ENCODE data around the gene ARRDC3. TPM values are rescaled to one million over a fixed set of nuclear protein-coding genes. Genes with fewer than 3 reads are reported as not detected.

ARRDC3 gene
- total RNA-seq, 6 experiments from 2014 or later: 26.2 to 45.0 (median 38.1) TPM

DNA sequence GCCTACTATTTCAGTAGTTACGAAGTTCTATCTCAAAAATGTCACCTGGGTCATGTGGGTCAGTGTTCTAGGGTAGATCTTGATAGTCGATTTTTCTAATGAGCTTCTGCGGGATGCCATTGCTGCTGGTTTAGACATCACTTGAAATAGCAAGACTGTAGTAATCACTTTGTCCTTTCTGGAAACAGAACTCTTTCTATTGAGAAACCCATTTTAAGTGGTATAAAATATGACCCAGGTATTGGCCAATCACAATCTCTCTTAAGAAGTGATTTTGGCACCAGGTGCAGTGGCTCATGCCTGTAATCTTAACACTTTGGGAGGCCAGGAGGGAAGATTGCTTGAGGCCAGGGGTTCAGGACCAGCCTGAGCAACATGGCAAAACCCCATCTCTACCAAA lies 17.6 kb downstream of the ARRDC3 start:
- Mint-ChIP-seq H3K4me1 (ENCODE audit: low read depth) (peaks cover 9% of the 10 kb centered on the region; the same call in 1 of the 2 replicates), H3K9me3 (no peaks in the 10 kb centered on the region; the same call in 1 of the 2 replicates), H3K36me3 (ENCODE audit: low read depth) (peaks cover 27% of the 10 kb centered on the region), H3K4me3 (no peak overlapping the region), H3K27me3 (ENCODE audit: insufficient read depth) (peaks cover 7% of the 10 kb centered on the region), H3K27ac (no peak overlapping the region)
- DNase-seq: no peak
- TF ChIP-seq, protein P1, sequence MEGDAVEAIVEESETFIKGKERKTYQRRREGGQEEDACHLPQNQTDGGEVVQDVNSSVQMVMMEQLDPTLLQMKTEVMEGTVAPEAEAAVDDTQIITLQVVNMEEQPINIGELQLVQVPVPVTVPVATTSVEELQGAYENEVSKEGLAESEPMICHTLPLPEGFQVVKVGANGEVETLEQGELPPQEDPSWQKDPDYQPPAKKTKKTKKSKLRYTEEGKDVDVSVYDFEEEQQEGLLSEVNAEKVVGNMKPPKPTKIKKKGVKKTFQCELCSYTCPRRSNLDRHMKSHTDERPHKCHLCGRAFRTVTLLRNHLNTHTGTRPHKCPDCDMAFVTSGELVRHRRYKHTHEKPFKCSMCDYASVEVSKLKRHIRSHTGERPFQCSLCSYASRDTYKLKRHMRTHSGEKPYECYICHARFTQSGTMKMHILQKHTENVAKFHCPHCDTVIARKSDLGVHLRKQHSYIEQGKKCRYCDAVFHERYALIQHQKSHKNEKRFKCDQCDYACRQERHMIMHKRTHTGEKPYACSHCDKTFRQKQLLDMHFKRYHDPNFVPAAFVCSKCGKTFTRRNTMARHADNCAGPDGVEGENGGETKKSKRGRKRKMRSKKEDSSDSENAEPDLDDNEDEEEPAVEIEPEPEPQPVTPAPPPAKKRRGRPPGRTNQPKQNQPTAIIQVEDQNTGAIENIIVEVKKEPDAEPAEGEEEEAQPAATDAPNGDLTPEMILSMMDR (IDR thresholded peaks at IDR 0.05): no peak

DNA sequence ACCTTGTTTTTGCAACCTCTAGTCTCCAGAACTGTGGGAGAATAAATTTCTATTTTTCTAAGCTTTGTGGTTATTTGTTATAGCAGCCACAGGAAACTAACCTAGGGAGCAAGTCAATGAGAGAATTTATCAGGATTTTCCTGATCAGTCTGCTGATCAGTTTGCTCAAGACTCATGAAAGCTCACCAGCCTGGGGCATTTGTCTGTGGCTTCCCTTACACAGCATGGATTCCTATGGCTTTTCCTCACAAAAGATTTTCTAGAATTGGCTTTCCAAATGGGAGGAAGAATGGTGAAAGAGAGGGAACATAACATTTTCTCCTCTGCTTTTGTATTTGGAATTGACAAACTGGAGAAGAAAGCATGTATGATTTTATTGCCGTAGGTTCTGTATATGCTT lies 20.2 kb downstream of the ARRDC3 start:
- peaks cover 2% of the 10 kb centered on the region for H3K27me3 Mint-ChIP-seq (ENCODE audit: insufficient read depth)
- peaks cover 9% of the 10 kb centered on the region; the same call in 1 of the 2 replicates for H3K4me1 Mint-ChIP-seq (ENCODE audit: low read depth)
- no peak overlapping the region for H3K4me3 Mint-ChIP-seq
- H3K9me3 Mint-ChIP-seq: no peaks in the 10 kb centered on the region; the same call in 1 of the 2 replicates
- H3K27ac Mint-ChIP-seq: no peak overlapping the region
- no peak for DNase-seq
- peaks cover 7% of the 10 kb centered on the region for H3K36me3 Mint-ChIP-seq (ENCODE audit: low read depth)
- TF ChIP-seq, protein P1 (IDR thresholded peaks at IDR 0.05): no peak

DNA sequence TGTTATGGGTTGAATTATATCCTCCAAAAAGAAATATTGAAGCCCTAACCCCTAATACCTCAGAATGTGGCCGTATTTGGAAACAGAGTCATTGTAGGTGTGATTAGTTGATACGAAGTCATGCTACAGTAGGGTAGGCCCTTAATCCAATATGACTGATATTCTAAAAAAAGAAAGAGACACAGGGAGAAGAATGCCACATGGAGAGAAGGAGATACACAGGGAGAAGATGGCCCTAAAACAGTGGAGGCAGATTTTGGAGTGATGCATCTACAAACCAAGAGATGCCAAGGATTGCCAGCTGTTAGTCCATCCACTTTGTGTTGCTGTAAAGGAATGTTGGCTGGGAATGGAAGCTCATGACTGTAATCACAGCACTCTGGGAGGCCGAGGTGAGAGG lies 21.3 kb downstream of the ARRDC3 start:
- no peaks in the 10 kb centered on the region; the same call in 1 of the 2 replicates for H3K9me3 Mint-ChIP-seq
- H3K27me3 Mint-ChIP-seq (ENCODE audit: insufficient read depth): peaks cover 2% of the 10 kb centered on the region

DNA sequence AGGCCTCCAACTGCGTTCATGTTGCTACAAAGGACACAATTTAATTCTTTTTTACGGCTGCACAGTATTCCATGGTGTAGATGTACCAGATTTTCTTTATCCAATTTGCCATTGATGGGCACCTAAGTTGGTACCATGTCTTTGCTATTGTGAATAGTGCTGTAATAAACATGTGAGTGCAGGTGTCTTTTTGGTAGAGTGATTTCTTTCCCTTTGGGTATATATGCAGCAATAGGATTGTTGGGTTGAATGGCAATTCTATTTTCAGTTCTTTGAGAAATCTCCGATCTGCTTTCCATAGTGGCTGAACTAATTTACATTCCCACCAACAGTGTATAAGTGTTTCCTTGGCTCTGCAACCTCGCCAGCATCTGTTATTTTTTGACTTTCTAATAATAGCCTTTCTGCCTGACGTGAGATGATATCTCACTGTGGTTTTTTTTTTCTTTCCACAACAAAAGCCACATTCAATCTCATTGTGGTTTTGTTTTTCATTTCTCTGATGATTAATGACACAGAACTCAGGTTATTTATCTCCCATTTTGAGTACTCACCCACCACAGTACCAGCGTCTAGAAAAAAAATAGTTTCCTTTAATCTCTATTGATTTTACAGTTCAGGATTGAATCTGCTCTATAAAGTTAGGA lies 21.9 kb downstream of the ARRDC3 start:
- H3K9me3 Mint-ChIP-seq: no peaks in the 10 kb centered on the region; the same call in 1 of the 2 replicates
- TF ChIP-seq, protein P1 (IDR thresholded peaks at IDR 0.05): no peak
- peaks cover 13% of the 10 kb centered on the region; the same call in 1 of the 2 replicates for H3K4me1 Mint-ChIP-seq (ENCODE audit: low read depth)
- H3K27ac Mint-ChIP-seq: no peak overlapping the region
- H3K4me3 Mint-ChIP-seq: no peak overlapping the region
- no peak for DNase-seq
- H3K27me3 Mint-ChIP-seq (ENCODE audit: insufficient read depth): no peaks in the 10 kb centered on the region; the same call in 1 of the 2 replicates
- no peaks in the 10 kb centered on the region; the same call in none of the 2 replicates for H3K36me3 Mint-ChIP-seq (ENCODE audit: low read depth)

More for the DNA sequence above, 21.3 kb downstream of the ARRDC3 start:
- peaks cover 13% of the 10 kb centered on the region; the same call in 1 of the 2 replicates for H3K4me1 Mint-ChIP-seq (ENCODE audit: low read depth)
- H3K27ac Mint-ChIP-seq: no peak overlapping the region
- TF ChIP-seq, protein P1 (IDR thresholded peaks at IDR 0.05): no peak
- no peak overlapping the region for H3K4me3 Mint-ChIP-seq
- DNase-seq: no peak
- no peaks in the 10 kb centered on the region; the same call in none of the 2 replicates for H3K36me3 Mint-ChIP-seq (ENCODE audit: low read depth)

DNA sequence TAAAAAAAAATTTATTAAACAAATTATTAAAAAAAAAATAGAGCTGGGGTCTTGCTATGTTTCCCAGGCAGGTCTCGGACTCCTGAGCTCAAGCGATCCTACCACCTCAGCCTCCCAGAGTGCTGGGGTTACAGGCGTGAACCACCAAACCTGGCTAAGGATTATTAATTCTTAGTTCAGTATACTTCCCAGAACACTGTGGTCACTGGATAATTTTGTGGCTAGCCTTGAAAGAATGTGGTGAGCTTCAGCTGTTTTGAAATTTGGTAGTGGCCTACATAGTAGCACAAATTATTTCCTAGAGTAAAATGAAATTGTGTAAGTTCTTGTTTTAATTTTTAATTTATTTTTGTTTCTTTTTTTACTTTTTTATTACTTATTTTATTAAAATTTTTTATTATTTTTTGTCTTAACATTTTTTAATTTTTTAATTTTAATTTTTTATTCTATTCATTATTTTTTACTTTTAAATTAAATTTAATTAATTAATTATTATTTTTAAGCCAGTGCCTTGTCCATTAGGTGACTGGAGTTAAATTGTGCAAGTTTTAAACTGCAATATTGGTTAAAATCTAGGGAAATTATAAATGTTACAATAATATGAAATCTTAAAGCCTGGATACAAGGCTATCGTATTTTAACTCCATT lies 23.0 kb downstream of the ARRDC3 start:
- H3K4me3 Mint-ChIP-seq: no peak overlapping the region
- DNase-seq: no peak
- no peaks in the 10 kb centered on the region; the same call in none of the 2 replicates for H3K36me3 Mint-ChIP-seq (ENCODE audit: low read depth)
- no peaks in the 10 kb centered on the region; the same call in 1 of the 2 replicates for H3K9me3 Mint-ChIP-seq
- H3K27me3 Mint-ChIP-seq (ENCODE audit: insufficient read depth): no peaks in the 10 kb centered on the region; the same call in 1 of the 2 replicates
- TF ChIP-seq, protein P1 (IDR thresholded peaks at IDR 0.05): no peak
- no peak overlapping the region for H3K27ac Mint-ChIP-seq
- peaks cover 13% of the 10 kb centered on the region; the same call in 1 of the 2 replicates for H3K4me1 Mint-ChIP-seq (ENCODE audit: low read depth)
